HUES64 (cell line): ENCODE data around the gene CFAP92.

Source experiments
- H3K27ac ChIP-seq: 2 replicates; pipeline ENCODE4 v1.7.0; 2013; ENCODE audit warnings: low read depth, low read length, inconsistent platforms
- H3K27me3 ChIP-seq: 2 replicates; pipeline ENCODE4 v1.6.1; 2013; ENCODE audit warnings: mild to moderate bottlenecking, low read length; ENCODE audit not compliant: insufficient read depth
- H3K36me3 ChIP-seq: 2 replicates; pipeline ENCODE4 v1.6.1; 2013; ENCODE audit warnings: mild to moderate bottlenecking, low read length; ENCODE audit not compliant: insufficient read depth
- H3K4me1 ChIP-seq: 2 replicates; pipeline ENCODE4 v1.6.1; 2013; ENCODE audit warnings: mild to moderate bottlenecking, low read length, moderate library complexity; ENCODE audit not compliant: insufficient read depth
- H3K4me3 ChIP-seq: 2 replicates; pipeline ENCODE4 v1.5.1; 2013; ENCODE audit warnings: mild to moderate bottlenecking, low read length, moderate library complexity
- H3K9ac ChIP-seq: 2 replicates; pipeline ENCODE4 v1.6.1; 2013; ENCODE audit warnings: mild to moderate bottlenecking, low read depth, low read length
- H3K9me3 ChIP-seq: 2 replicates; pipeline ENCODE4 v1.6.1; 2013; ENCODE audit warnings: low read depth, low read length; ENCODE audit not compliant: insufficient read depth
- WGBS: fragments of 150-250, 120-280 bp; methylation state at CpG from one replicate; pipeline ENCODE4 v1.1.7; 2013; ENCODE audit warnings: missing lambda C conversion rate; 5-methylcytosine and 5-hydroxymethylcytosine counted together

The CFAP92 gene

DNA sequence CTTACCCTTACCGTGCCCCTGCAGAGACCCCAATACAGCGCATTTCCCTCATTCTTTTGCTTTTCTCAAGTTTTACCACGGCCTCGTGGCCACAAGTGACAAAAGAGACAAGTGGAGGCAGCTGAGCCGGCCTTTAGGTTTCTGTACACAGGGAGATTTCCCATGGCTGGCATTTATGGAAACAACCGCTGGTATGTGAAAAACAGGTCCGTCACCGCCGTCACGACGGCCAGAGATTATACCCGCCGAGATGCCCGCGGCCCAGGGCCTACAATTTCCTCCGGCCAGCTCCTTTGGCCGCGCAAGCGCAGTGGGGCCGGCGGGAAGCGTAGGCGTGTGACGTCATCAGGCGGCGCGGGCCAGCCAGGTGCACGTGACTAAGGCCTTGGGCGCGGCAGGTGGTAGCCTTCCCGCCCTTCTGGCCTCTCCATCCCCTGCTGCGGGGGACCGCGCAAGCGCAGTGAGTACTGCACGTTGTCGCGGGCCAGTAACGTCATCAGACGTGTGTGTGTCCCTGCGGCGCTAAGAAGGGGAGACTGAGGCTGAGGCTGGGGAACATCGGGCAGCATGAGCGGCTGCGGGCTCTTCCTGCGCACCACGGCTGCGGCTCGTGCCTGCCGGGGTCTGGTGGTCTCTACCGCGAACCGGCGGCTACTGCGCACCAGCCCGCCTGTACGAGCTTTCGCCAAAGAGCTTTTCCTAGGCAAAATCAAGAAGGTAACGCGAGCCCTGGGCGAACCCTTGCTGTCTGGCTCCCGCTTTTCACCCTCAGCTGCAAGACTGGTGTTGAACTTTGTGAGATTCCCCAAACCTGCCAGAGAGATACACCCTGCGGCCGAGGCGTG is 114.5 kb downstream of the CFAP92 start, which contains the start of gene ACAD9:
ACAD9 (plus strand) TSS at position 496 of the 845 bp plus-strand sequence; CDS start at position 568, 72 bp downstream.
- Histone ChIP-seq H3K4me3 (peak within 1 kb of the TSS; percentile 87), H3K4me1 (peaks cover 8% of the 10 kb centered on the region; the same call in 1 of the 2 replicates), H3K9me3 (no peaks in the 10 kb centered on the region), H3K36me3 (peaks cover 25% of the 10 kb centered on the region), H3K27me3 (no peaks in the 10 kb centered on the region), H3K27ac (peak within 1 kb of the TSS; percentile 81), H3K9ac (peak within 1 kb of the TSS; percentile 97)
- WGBS = under 1% methylated on average over 65 of the region's 65 CpGs

- 4% methylated on average over 14 of the region's 14 CpGs for WGBS
- H3K27me3 ChIP-seq = no peaks in the 10 kb centered on the region
These were observed 115.2 kb downstream of the CFAP92 start for GRCh38 chr3:128878556-128879124.

DNA sequence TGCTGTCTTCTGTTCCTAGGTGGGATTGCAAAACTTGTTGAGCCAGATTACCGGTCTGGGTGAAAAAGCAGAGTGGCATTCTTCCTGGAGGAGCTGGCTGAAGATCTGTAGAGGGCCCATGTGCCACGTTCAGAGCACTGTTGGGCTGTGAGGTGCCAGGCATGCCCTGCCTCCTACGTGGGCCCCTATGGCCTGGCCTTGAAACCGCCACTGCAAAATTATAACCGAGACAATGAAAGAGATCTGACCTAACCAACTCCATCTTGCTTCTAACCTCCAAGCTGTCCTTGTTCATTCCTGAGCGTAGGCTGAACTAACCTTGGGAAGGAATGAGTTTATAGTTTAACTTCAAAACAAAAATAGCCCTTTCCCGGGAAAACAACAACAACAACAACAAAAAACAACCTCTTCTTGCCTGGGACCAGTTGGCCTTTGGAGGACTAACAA is 115.8 kb downstream of the CFAP92 start:
- WGBS = 91% methylated on average over 6 of the region's 7 CpGs
- no peak overlapping the region for H3K27ac ChIP-seq

More at GRCh38 chr3:128878556-128879124, 115.2 kb downstream of the CFAP92 start:
- Histone ChIP-seq H3K9me3 (no peaks in the 10 kb centered on the region), H3K9ac (peak overlapping the region; percentile 97), H3K4me3 (peak overlapping the region; percentile 87), H3K27ac (peak overlapping the region; percentile 80), H3K36me3 (peaks cover 18% of the 10 kb centered on the region), H3K4me1 (peaks cover 8% of the 10 kb centered on the region; the same call in 1 of the 2 replicates)

GRCh38 chr3:128875556-128876120 is 118.2 kb downstream of the CFAP92 start:
- H3K4me3 ChIP-seq = no peak overlapping the region
- no peaks in the 10 kb centered on the region for H3K27me3 ChIP-seq
- WGBS = 51% methylated on average over 12 of the region's 12 CpGs
- no peak overlapping the region for H3K27ac ChIP-seq
- peaks cover 8% of the 10 kb centered on the region; the same call in 1 of the 2 replicates for H3K4me1 ChIP-seq
- no peak overlapping the region for H3K9ac ChIP-seq
- no peaks in the 10 kb centered on the region for H3K36me3 ChIP-seq
- no peaks in the 10 kb centered on the region for H3K9me3 ChIP-seq

More for the DNA sequence above, 115.8 kb downstream of the CFAP92 start:
- no peaks in the 10 kb centered on the region for H3K27me3 ChIP-seq
- no peaks in the 10 kb centered on the region for H3K9me3 ChIP-seq
- H3K9ac ChIP-seq = peak overlapping the region; percentile 97
- peaks cover 8% of the 10 kb centered on the region; the same call in 1 of the 2 replicates for H3K4me1 ChIP-seq
- peak overlapping the region; percentile 87 for H3K4me3 ChIP-seq
- H3K36me3 ChIP-seq = peaks cover 17% of the 10 kb centered on the region

GRCh38 chr3:128874481-128875180 is 119.2 kb downstream of the CFAP92 start:
- H3K9ac ChIP-seq = no peak overlapping the region

GRCh38 chr3:128873244-128874022 is 120.4 kb downstream of the CFAP92 start:
- WGBS = 77% methylated on average over 8 of the region's 8 CpGs
- H3K9me3 ChIP-seq = no peaks in the 10 kb centered on the region
- no peak overlapping the region for H3K9ac ChIP-seq
- no peaks in the 10 kb centered on the region for H3K27me3 ChIP-seq
- no peak overlapping the region for H3K4me3 ChIP-seq
- H3K27ac ChIP-seq = no peak overlapping the region
- H3K4me1 ChIP-seq = peaks cover 6% of the 10 kb centered on the region; the same call in 1 of the 2 replicates
- no peaks in the 10 kb centered on the region for H3K36me3 ChIP-seq

More at GRCh38 chr3:128874481-128875180, 119.2 kb downstream of the CFAP92 start:
- H3K27ac ChIP-seq = no peak overlapping the region
- peaks cover 8% of the 10 kb centered on the region; the same call in 1 of the 2 replicates for H3K4me1 ChIP-seq
- no peak overlapping the region for H3K4me3 ChIP-seq
- 77% methylated on average over 3 of the region's 3 CpGs for WGBS
- no peaks in the 10 kb centered on the region for H3K36me3 ChIP-seq
- no peaks in the 10 kb centered on the region for H3K27me3 ChIP-seq
- no peaks in the 10 kb centered on the region for H3K9me3 ChIP-seq

- WGBS = 90% methylated on average over 8 of the region's 8 CpGs
- no peaks in the 10 kb centered on the region for H3K36me3 ChIP-seq
- no peaks in the 10 kb centered on the region for H3K4me1 ChIP-seq
- H3K4me3 ChIP-seq = no peak overlapping the region
- no peaks in the 10 kb centered on the region for H3K9me3 ChIP-seq
- H3K27ac ChIP-seq = no peak overlapping the region
- H3K9ac ChIP-seq = no peak overlapping the region
- H3K27me3 ChIP-seq = no peaks in the 10 kb centered on the region
These were observed 121.1 kb downstream of the CFAP92 start for GRCh38 chr3:128872744-128873143.

DNA sequence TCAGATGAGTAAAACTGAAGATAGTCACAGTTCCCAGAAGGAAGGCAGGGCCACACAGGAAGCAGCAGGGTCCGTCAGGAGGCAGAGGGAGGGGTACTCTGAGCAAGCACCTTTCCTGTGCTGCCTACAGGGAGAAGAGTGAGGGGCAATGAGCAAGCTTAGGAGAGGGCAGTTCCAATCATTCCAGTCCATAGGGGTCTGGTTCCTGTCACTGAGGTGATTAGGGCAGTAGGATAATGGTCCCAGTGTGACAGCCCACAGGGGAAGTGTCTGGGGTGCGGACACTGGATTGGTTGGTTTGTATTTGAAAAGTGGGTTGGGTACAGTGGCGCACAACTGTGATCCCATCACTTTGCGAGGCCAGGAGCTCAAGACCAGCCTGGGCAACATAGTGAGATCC is 121.6 kb downstream of the CFAP92 start:
- no peak overlapping the region for H3K4me3 ChIP-seq
- WGBS = 89% methylated on average over 4 of the region's 4 CpGs

DNA sequence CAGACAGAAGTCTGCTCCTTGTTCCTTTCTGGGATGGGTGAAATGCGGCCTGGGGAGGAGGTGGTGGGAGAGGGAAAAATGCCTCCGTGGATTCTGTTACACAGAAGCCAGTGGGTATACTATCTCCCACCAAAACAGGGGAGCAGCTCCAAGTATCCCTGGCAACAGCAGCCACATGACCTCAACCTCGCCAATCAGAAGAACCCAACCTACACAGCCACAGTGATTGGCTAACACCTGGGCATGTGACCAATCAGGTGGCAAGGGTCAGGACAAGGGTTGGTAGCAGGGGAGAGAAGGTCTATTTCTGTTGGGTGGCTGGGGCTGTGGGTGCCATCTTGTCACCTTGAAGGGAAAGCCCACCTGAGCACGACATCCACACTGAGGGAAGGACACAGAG is 123.5 kb downstream of the CFAP92 start:
- 93% methylated on average over 3 of the region's 4 CpGs for WGBS
- Histone ChIP-seq H3K9me3 (no peaks in the 10 kb centered on the region), H3K36me3 (no peaks in the 10 kb centered on the region), H3K27ac (no peak overlapping the region), H3K4me3 (no peak overlapping the region), H3K27me3 (no peaks in the 10 kb centered on the region), H3K9ac (no peak overlapping the region), H3K4me1 (no peaks in the 10 kb centered on the region)

More for the DNA sequence above, 121.6 kb downstream of the CFAP92 start:
- Histone ChIP-seq H3K9me3 (no peaks in the 10 kb centered on the region), H3K27me3 (no peaks in the 10 kb centered on the region), H3K27ac (no peak overlapping the region), H3K36me3 (no peaks in the 10 kb centered on the region), H3K4me1 (no peaks in the 10 kb centered on the region), H3K9ac (no peak overlapping the region)
